HepG2 (cell line): ENCODE results near the gene BAIAP2L1. TPM values are rescaled to one million over a fixed set of nuclear protein-coding genes. Genes with fewer than 3 reads are reported as not detected.
A peak's percentile ranks its signal among the peaks of the same experiment; 100 is the strongest.

ENCODE experiments used
- ETV5 ChIP-seq: IDR thresholded peaks from 2 replicates; pipeline ENCODE4 v1.6.1; 2018; ENCODE audit warnings: missing biosample characterization, missing genetic modification reagents, inconsistent platforms, borderline replicate concordance
- KDM2A ChIP-seq: sonication (generic); formaldehyde crosslinking; IDR thresholded peaks from 2 replicates; pipeline ENCODE4 v1.4.0; 2020; ENCODE audit warnings: low read depth, missing genetic modification reagents, borderline replicate concordance
- KLF15 ChIP-seq: sonication (generic); formaldehyde crosslinking; IDR thresholded peaks from 2 replicates; pipeline ENCODE4 v1.8.1; 2023; ENCODE audit warnings: borderline replicate concordance, mild to moderate bottlenecking, inconsistent platforms, missing genetic modification reagents, mixed read lengths
- MBD4 ChIP-seq: IDR thresholded peaks from 2 replicates; pipeline ENCODE4 v1.6.1; 2012; ENCODE audit warnings: low read length, inconsistent platforms, borderline replicate concordance
- NBN ChIP-seq: fragments of 450-650 bp; conservative IDR thresholded peaks from 2 replicates; pipeline ENCODE4 v1.6.1; 2017
- NFE2L1 ChIP-seq: sonication (generic); formaldehyde crosslinking; IDR thresholded peaks from 2 replicates; pipeline ENCODE4 v1.4.0; 2020; ENCODE audit warnings: missing genetic modification reagents, mild to moderate bottlenecking, borderline replicate concordance
- POLR2A ChIP-seq, 2 experiments: IDR thresholded peaks; 2 replicates each; pipeline ENCODE4 v1.6.1; 2011; ENCODE audit warnings: low read depth in 2 of 2, low read length in 2 of 2, mild to moderate bottlenecking in 1 of 2, moderate library complexity in 1 of 2; ENCODE audit not compliant: insufficient read depth in 1 of 2
- PRPF4 ChIP-seq: fragments of 200-400 bp; formaldehyde crosslinking; IDR thresholded peaks from 2 replicates; pipeline ENCODE4 v1.6.1; 2016; ENCODE audit warnings: low read length, low read depth; ENCODE audit not compliant: poor library complexity, severe bottlenecking
- RARA ChIP-seq: IDR thresholded peaks from 2 replicates; pipeline ENCODE4 v1.6.1; 2016; ENCODE audit warnings: missing genetic modification reagents, missing compliant biosample characterization
- RFX1 ChIP-seq: fragments of 450-650 bp; IDR thresholded peaks from 2 replicates; pipeline ENCODE4 v1.6.1; 2017
- TCF12 ChIP-seq, 2 experiments: fragments of 450-650 bp in 1 of 2; sonication (generic) in 1 of 2; formaldehyde crosslinking in 1 of 2; IDR thresholded peaks; 2 replicates each; pipeline versions ENCODE4 v1.6.1 to v1.8.0; 2017 to 2022; ENCODE audit warnings: antibody characterized with exemption in 1 of 2, mild to moderate bottlenecking in 1 of 2, missing genetic modification reagents in 1 of 2, moderate library complexity in 1 of 2
- ZNF225 ChIP-seq: sonication (generic); formaldehyde crosslinking; IDR thresholded peaks from 2 replicates; pipeline ENCODE4 v1.4.0; 2020; ENCODE audit warnings: mild to moderate bottlenecking, missing genetic modification reagents
- ZNF234 ChIP-seq: sonication (generic); formaldehyde crosslinking; conservative IDR thresholded peaks from 2 replicates; pipeline ENCODE4 v1.5.1; 2020; ENCODE audit warnings: mild to moderate bottlenecking, missing genetic modification reagents
- ZNF235 ChIP-seq: sonication (generic); formaldehyde crosslinking; IDR thresholded peaks from 2 replicates; pipeline ENCODE4 v1.8.1; 2023; ENCODE audit warnings: mild to moderate bottlenecking, missing genetic modification reagents, borderline replicate concordance
- ZNF335 ChIP-seq: sonication (generic); formaldehyde crosslinking; IDR thresholded peaks from 2 replicates; pipeline ENCODE4 v1.4.0; 2020; ENCODE audit warnings: missing genetic modification reagents
- ZSCAN25 ChIP-seq: sonication (generic); formaldehyde crosslinking; IDR thresholded peaks from 2 replicates; pipeline ENCODE4 v1.8.0; 2022; ENCODE audit warnings: mild to moderate bottlenecking, missing genetic modification reagents
- polyA plus RNA-seq, 8 experiments: library from polyadenylated mRNA; depleted of rRNA in 3 of 8; stranded (reverse) in 7 of 8; unstranded in 1 of 8; fragments of >200 nt; fragmentation: Illumina TruSeq in 4 of 8; extraction: Trizol in 4 of 8; gene quantifications; 2 replicates each; pipeline versions ENCODE4 v1.2.1 to v1.2.3, GENCODE V29; 2011 to 2016; ENCODE audit warnings: low read depth in 4 of 8, missing spikeins in 1 of 8, mixed read lengths in 1 of 8; ENCODE audit not compliant: insufficient read depth in 1 of 8
- total RNA-seq, 5 experiments: library from RNA; depleted of rRNA; stranded (reverse); fragments of >200 nt; fragmentation: Illumina TruSeq; extraction: Trizol; gene quantifications; 2 replicates each; pipeline ENCODE4 v1.2.3, GENCODE V29; 2016; ENCODE audit warnings: low read depth in 1 of 5
- TF ChIP-seq, protein P1 (sequence below): sonication (generic); formaldehyde crosslinking; IDR thresholded peaks from 2 replicates; pipeline ENCODE4 v1.4.0; 2020; ENCODE audit warnings: mild to moderate bottlenecking, missing genetic modification reagents
- TF ChIP-seq, protein P2 (sequence below): sonication (generic); formaldehyde crosslinking; IDR thresholded peaks from 2 replicates; pipeline ENCODE4 v1.4.0; 2020; ENCODE audit warnings: missing genetic modification reagents, low read depth, mild to moderate bottlenecking, borderline replicate concordance
- TF ChIP-seq, protein P3 (sequence below): sonication (generic); formaldehyde crosslinking; IDR thresholded peaks from 2 replicates; pipeline ENCODE4 v1.4.0; 2020; ENCODE audit warnings: mild to moderate bottlenecking, missing genetic modification reagents

Gene BAIAP2L1
- total and polyA plus RNA-seq, 2 of the 13 experiments (the other 11 are each of a cell fraction or from before 2014, with no cell fraction given): 13.0 to 21.5 TPM

- TF ChIP-seq KDM2A (CRISPR knock-in tag): 0 out of 2 replicates have a peak, but pooled peaks have one; percentile 30
- TF ChIP-seq ZSCAN25: no peak
- TF ChIP-seq RARA (CRISPR knock-in tag): peak; percentile 71
- no peak for TF ChIP-seq KLF15 (CRISPR knock-in tag)
- no peak for TF ChIP-seq NFE2L1 (CRISPR knock-in tag)
- no peak for TF ChIP-seq POLR2A (IDR thresholded peaks at IDR 0.05; ENCODE audit: insufficient read depth in 1 of 2, low read depth in 2 of 2, low read length in 2 of 2)
- TF ChIP-seq ETV5 (CRISPR knock-in tag): peak; percentile 74; the same call in 1 of the 2 replicates
- TF ChIP-seq ZNF235 (CRISPR knock-in tag): no peak
- TF ChIP-seq, protein P1, sequence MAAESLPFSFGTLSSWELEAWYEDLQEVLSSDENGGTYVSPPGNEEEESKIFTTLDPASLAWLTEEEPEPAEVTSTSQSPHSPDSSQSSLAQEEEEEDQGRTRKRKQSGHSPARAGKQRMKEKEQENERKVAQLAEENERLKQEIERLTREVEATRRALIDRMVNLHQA: no peak
- no peak for TF ChIP-seq NBN
- TF ChIP-seq ZNF234 (CRISPR knock-in tag): no peak
- TF ChIP-seq, protein P2, sequence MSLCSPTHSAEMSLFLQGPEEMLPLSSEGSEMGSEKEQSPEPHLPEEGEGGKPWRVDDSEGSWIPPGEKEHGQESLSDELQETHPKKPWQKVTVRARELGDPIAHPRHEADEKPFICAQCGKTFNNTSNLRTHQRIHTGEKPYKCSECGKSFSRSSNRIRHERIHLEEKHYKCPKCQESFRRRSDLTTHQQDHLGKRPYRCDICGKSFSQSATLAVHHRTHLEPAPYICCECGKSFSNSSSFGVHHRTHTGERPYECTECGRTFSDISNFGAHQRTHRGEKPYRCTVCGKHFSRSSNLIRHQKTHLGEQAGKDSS (CRISPR knock-in tag): peak; percentile 61; the same call in 1 of the 2 replicates
- TF ChIP-seq TCF12 (IDR thresholded peaks at IDR 0.05): no peak
- TF ChIP-seq TCF12 (CRISPR knock-in tag; IDR thresholded peaks at IDR 0.05): no peak
- TF ChIP-seq ZNF335 (CRISPR knock-in tag): no peak
- TF ChIP-seq RFX1: no peak
- no peak for TF ChIP-seq MBD4
- TF ChIP-seq, protein P3, sequence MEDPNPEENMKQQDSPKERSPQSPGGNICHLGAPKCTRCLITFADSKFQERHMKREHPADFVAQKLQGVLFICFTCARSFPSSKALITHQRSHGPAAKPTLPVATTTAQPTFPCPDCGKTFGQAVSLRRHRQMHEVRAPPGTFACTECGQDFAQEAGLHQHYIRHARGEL (CRISPR knock-in tag): no peak
- no peak for TF ChIP-seq ZNF225 (CRISPR knock-in tag)
- TF ChIP-seq PRPF4: no peak
Measured at GRCh38 chr7:98354511-98355249, 46.2 kb downstream of the BAIAP2L1 start (continued).
